GM18858 (cell line): Measurements from ENCODE around the gene XPO5.
A peak's percentile ranks its signal among the peaks of the same experiment; 100 is the strongest.
"Not testable (repeated sequence)": the region's sequence is repeated elsewhere in the genome, so short reads cannot be mapped to it uniquely, and the experiment has no call there.

ENCODE experiments used
- ATAC-seq: cut with Tn5 transposase; IDR thresholded peaks from one replicate; pipeline ENCODE4 v1.9.1; 2021; ENCODE audit not compliant: unreplicated experiment

Gene XPO5

DNA sequence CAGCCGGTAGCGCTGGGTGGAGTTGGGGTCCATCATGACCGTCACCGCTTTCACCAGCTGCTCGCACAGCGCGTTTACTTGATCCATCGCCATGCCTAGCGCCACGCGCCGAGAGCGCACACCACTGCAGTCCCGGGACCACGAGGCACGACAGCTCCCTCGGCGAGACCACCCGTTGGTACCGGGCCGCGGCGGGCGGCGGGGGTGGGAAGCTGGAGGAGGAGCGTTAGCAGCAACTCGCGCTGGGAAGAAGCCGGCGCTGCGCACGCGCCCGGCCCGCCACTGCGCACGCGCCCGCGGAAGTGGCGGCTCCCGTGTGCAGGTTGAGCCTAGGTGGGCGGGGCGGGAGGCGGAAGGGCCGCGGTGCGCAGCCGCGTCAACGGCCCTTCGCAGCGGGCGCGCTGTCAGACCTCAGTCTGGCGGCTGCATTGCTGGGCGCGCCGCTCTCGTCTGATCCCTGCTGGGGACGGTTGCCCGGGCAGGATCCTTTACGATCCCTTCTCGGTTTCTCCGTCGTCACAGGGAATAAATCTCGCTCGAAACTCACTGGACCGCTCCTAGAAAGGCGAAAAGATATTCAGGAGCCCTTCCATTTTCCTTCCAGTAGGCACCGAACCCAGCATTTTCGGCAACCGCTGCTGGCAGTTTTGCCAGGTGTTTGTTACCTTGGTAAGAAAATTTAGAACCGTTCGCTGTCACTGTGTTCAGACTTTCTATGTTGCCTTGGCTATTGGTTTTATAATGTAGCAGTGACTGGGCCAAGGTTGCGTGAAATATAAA lies at the start of gene XPO5, which contains the start of gene POLH:
TSS of gene XPO5 (minus strand) at position 267 of the 780 bp plus-strand sequence. CDS start at position 93, 174 bp downstream.
TSS of gene POLH (plus strand) at position 414 of the 780 bp plus-strand sequence. CDS start 6,135 bp downstream, outside the sequence.
- peak; percentile 52 for ATAC-seq

DNA sequence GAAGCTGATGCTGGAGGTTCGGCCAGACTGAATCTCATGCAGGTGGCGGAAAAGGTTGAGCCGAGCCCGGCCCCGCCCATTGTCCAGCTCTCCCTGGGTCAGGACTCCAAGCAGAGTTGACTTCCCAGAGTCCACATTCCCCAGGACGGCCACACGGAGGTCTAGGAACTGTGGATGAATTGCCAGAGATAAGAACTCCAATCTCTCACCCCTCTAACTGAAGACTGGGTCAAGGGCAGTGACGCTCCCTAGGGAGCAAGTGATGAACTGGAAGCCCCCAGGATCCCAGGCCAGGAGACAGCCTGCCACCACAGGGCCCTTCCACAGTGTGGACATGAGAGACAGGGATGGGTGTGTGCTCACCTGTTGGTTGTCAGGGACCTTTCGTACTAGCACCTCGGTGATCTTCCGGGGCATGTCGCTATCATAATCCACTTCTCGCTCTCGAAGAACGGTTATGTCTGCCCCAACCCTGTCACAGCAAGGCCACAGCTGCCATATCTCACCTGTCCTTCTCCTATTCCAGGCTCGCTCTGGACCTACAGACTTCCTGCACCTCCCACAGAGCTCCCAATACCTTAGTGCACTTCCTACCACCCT lies 49.7 kb upstream of the XPO5 start:
- no peak for ATAC-seq

GRCh38 chr6:43624786-43625288 lies 49.0 kb upstream of the XPO5 start:
- no peak for ATAC-seq

- no peak for ATAC-seq
These were observed 48.3 kb upstream of the XPO5 start for GRCh38 chr6:43623880-43624785.

DNA sequence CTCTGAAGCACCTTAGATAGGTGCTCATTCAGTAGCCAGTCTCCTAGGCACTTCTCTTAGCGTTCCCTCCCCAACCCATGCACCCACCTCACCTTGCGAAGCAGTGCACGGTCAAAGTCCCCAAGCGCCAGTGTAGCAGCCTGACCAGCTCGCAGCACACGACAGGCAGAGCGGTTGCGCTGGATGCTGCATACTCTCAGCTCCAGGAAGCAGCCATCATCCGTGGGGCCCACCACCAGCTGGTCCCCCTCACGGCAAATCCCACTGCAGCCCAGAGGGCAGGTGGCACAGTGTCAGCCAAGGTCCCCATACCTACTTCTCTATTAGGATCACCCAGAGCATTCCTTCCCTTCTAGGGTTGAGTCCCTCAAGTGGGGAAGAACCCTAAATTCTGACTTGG lies 46.7 kb upstream of the XPO5 start:
- ATAC-seq, result no peak

- no peak for ATAC-seq
These were observed 46.0 kb upstream of the XPO5 start for GRCh38 chr6:43621836-43622180.

DNA sequence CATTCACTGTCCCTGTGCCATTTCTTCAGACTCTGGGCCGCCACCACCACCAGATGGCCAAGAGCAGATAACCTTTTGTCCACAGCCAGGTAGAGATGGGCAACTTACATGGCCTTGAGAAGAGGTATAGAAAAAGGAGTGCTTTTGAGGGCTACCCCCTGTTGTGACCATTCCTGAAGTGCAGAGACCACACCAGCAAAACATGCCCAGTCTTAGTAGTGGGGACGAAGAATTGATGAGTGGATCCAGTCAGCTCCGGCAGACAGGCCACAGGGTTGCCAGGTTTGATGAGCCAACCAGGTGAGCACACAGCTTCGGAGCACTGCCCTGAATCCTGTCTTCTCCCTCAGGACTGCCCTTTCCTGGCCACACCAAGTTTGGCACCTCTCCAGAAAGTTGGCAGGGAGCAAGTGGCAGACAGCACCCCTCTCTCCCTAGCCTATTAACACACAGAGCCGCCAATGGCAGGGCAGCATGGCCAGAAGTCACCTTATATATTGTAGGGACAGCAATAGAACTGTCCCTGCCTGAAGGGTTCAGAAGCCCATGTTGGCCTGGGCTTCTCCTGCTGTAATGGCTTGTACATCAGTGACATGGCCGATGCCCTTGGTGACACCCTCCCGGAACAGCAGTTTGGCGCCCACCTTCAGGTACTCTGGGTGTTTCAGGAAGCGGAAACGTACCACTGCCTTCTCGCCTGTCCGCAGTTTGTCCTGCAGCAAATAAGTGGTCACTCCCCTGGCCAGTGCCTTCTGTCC lies 45.4 kb upstream of the XPO5 start:
- ATAC-seq, result no peak

DNA sequence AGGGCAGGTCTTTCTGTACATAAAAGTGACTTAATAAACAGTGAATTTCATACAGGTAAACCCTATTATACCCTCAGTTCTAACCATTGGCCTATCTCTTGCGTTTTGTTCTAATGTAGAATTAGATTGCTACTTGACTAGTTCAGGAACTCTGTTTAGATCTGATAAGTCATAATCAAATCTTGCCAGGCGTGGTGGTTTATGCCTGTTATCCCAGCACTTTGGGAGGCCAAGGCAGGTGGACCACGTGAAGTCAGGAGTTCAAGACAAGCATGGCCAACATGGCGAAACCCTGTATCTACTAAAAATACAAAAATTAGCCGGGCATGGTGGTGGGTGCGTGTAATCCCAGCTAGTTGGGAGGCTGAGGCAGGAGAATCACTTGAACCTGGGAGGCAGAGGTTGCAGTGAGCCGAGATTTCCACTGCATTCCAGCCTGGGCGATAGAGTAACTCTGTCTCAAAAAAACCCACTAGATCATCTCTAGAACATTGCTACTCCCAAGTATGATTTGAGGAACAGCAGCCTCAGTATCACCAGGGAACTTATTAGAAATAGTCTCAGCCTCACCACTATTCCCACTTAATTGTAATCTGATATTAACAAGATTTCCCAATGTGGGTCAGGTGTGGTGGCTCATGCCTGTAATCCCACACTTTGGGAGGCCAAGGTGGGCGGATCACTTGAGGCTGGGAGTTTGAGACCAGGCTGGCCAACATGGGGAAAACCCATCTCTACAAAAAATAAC lies 41.1 kb upstream of the XPO5 start:
- ATAC-seq, result no peak

GRCh38 chr6:43614396-43614730 lies 38.5 kb upstream of the XPO5 start:
- ATAC-seq, result no peak

- no peak for ATAC-seq
These were observed 38.0 kb upstream of the XPO5 start for GRCh38 chr6:43613721-43614395.

- ATAC-seq, result no peak
These were observed 34.6 kb upstream of the XPO5 start for GRCh38 chr6:43610431-43610830.

GRCh38 chr6:43609402-43609801 lies 33.6 kb upstream of the XPO5 start:
- ATAC-seq, result no peak

GRCh38 chr6:43608807-43609206 lies 33.0 kb upstream of the XPO5 start:
- no peak for ATAC-seq

DNA sequence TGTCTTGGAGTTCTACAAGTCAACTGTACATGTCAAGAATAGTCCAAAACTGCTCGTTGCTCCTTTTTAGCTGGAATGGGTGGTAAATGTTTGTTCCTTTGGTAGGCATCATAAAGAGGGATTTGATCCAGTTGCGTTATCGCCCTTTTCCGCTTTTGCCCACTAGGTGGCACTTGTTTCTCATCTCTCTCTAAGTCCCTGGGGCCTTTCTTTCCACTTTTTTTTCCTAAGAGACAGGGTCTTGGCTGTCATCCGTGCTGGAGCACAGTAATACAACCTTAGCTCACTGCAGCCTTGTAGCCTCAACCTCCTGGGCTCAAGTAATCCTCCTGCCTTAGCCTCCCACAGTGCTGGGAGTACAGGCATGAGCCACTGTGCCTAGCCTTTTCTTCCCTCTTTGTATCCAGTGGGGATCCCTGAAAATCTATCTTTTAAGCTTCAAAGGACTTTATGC lies 32.5 kb upstream of the XPO5 start:
- ATAC-seq, result no peak

DNA sequence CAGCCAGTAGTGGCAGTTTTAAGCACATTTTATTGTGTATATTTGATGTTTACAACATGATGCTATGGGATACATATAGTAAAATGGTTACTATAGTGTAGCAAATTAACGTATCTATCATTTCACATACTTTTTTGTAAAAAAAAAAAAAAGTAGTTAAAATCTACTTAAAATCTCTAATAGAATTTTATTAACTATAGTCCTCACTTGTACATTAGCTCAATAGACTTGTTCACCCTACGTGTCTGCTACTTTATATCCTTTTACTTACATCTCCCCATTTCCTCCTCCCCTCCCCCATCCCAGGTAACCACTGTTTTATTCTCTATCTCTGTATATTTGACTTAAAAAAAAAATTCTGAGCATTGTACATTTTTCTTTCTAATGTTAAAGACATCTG lies 30.2 kb upstream of the XPO5 start:
- ATAC-seq, result no peak

DNA sequence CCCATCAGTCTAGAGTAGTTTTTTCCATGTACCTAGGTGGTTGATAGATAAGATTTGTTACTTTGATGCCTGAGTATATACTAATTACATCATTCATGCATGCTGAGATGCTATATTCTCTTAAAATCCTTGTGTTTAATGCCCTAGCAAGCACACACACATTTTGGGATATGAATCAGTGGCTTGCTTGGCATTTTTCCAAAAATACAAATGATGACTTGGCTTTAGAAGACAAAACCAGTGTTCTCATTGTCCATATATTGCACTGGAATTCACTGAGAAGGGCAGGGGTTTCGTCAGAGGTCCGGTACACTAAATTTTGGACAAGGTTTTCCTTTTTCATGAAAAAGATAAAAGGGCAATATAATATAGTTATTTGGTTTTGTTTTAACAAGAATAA lies 28.3 kb upstream of the XPO5 start:
- ATAC-seq, result no peak

DNA sequence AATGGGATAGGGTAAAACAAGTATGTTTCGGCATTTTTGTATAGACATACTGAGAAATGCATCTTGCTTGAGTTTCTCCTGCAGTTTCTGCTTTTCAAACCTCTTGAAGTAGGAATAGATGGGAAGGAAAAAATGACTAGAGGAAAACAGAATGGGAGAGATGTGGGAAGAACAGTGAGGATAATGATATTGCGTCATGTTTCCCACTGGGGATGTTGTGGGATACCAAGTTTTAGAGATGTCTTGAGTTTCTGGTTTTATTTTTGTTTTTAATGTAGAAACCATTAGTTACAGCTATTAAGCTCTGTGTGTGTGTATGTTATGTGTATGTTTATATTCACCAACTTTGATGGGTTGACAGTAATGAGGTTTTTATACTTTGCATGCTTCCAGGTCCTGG lies 24.8 kb upstream of the XPO5 start:
- ATAC-seq, result no peak

DNA sequence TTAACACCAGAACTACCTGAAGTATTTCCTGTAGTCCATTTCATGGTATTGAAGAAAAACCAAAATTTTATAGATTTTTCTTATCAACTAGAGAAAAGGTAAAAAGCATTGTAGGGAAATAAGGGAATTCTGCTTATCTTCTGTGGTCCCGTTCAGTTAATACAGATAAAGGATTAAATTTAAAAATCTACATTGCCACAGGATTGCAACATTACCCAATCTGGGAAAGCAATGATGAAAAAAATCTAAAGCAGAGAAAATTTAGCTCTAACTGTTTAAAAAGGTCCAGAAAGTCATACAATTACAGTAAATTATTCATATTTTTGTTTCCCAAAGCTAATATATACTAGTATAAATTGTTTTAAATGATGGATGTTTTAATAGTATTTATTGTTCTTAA lies 18.1 kb upstream of the XPO5 start:
- no peak for ATAC-seq

- not testable (repeated sequence) for ATAC-seq
These were observed 13.7 kb upstream of the XPO5 start for GRCh38 chr6:43589564-43589963.
